GM18502 (cell line): ENCODE results near the gene UBE2E3.
"Not testable (repeated sequence)": the region's sequence is repeated elsewhere in the genome, so short reads cannot be mapped to it uniquely, and the experiment has no call there.

Experiments used
- ATAC-seq: cut with Tn5 transposase; IDR thresholded peaks from one replicate; pipeline ENCODE4 v1.9.1; 2021; ENCODE audit warnings: mild to moderate bottlenecking; ENCODE audit not compliant: unreplicated experiment, poor library complexity

Gene UBE2E3

GRCh38 chr2:181021199-181021789 lies 40.9 kb downstream of the UBE2E3 start:
- ATAC-seq, result no peak

- ATAC-seq, result no peak
Observed at GRCh38 chr2:181022652-181023051, 42.2 kb downstream of the UBE2E3 start.

GRCh38 chr2:181025004-181025403 lies 44.6 kb downstream of the UBE2E3 start:
- no peak for ATAC-seq

GRCh38 chr2:181036445-181036844 lies 56.0 kb downstream of the UBE2E3 start:
- ATAC-seq, result peak; percentile 58

GRCh38 chr2:181036848-181037603 lies 56.6 kb downstream of the UBE2E3 start:
- ATAC-seq, result peak; percentile 69

- no peak for ATAC-seq
Observed at GRCh38 chr2:181037922-181038321, 57.5 kb downstream of the UBE2E3 start.

GRCh38 chr2:181038796-181039195 lies 58.4 kb downstream of the UBE2E3 start:
- ATAC-seq, result no peak

GRCh38 chr2:181040839-181041238 lies 60.4 kb downstream of the UBE2E3 start:
- ATAC-seq, result not testable (repeated sequence)

GRCh38 chr2:181041661-181042060 lies 61.3 kb downstream of the UBE2E3 start:
- ATAC-seq, result no peak

- ATAC-seq, result no peak
Observed at GRCh38 chr2:181042706-181043105, 62.3 kb downstream of the UBE2E3 start.

GRCh38 chr2:181046833-181047232 lies 66.4 kb downstream of the UBE2E3 start:
- ATAC-seq, result peak; percentile 48

- no peak for ATAC-seq
Observed at GRCh38 chr2:181047829-181048228, 67.4 kb downstream of the UBE2E3 start.

GRCh38 chr2:181051861-181052522 lies 71.6 kb downstream of the UBE2E3 start:
- peak; percentile 36 for ATAC-seq

- ATAC-seq, result peak; percentile 55
Observed at GRCh38 chr2:181052523-181052891, 72.1 kb downstream of the UBE2E3 start.

GRCh38 chr2:181054256-181054655 lies 73.9 kb downstream of the UBE2E3 start:
- ATAC-seq, result no peak

GRCh38 chr2:181054843-181055242 lies 74.4 kb downstream of the UBE2E3 start:
- no peak for ATAC-seq

GRCh38 chr2:181058378-181059269 lies 78.2 kb downstream of the UBE2E3 start:
- ATAC-seq, result peak; percentile 77

- ATAC-seq, result no peak
Observed at GRCh38 chr2:181063696-181064095, 83.3 kb downstream of the UBE2E3 start.

GRCh38 chr2:181065458-181065857 lies 85.1 kb downstream of the UBE2E3 start:
- no peak for ATAC-seq

- no peak for ATAC-seq
Observed at GRCh38 chr2:181066333-181066732, 85.9 kb downstream of the UBE2E3 start.
